SK-N-SH (cell line): ENCODE results near the gene SYT1. TPM values are rescaled to one million over a fixed set of nuclear protein-coding genes. Genes with fewer than 3 reads are reported as not detected.

Experiments used
- CTCF ChIA-PET: fragments of 300-600, 350-600 bp; formaldehyde crosslinking; extraction: SDS; loops from one replicate; lab custom pipeline; 2021; lab: Yijun Ruan, JAX
- POLR2A ChIA-PET: fragments of 350-600 bp; sonication (Branson Sonifier 250); formaldehyde crosslinking; extraction: SDS; loops from one replicate; lab custom pipeline; 2020; ENCODE audit warnings: antibody characterized with exemption, inconsistent platforms; lab: Yijun Ruan, JAX
- DNase-seq: peaks from one replicate; pipeline ENCODE4 v3.0.0; 2012
- H2AFZ ChIP-seq: fragments of 200-600 bp; sonication (generic); 2 replicates; pipeline ENCODE4 v1.8.1; 2016; ENCODE audit warnings: antibody characterized with exemption, mild to moderate bottlenecking, low read depth
- H3F3A ChIP-seq: fragments of 200-600 bp; sonication (generic); replicated peaks from 2 replicates; pipeline ENCODE3; 2016; ENCODE audit warnings: antibody characterized with exemption, mild to moderate bottlenecking; ENCODE audit not compliant: insufficient read depth
- H3K27ac ChIP-seq, 2 experiments: fragments of 200-500 bp in 1 of 2; fragments of 200-600 bp in 1 of 2; sonication (Bioruptor generic) in 1 of 2; sonication (generic), shearing (Covaris generic) in 1 of 2; 2 replicates each; pipeline versions ENCODE4 v1.5.1 to v1.6.1; 2014 to 2016; ENCODE audit warnings: low read depth in 2 of 2, inconsistent platforms in 1 of 2, low read length in 1 of 2, mild to moderate bottlenecking in 1 of 2, mixed read lengths in 1 of 2
- H3K27me3 ChIP-seq: fragments of 200-600 bp; sonication (generic), shearing (Covaris generic); 2 replicates; pipeline ENCODE4 v1.6.1; 2016; ENCODE audit warnings: mixed run types; ENCODE audit not compliant: insufficient read depth
- H3K36me3 ChIP-seq, 2 experiments: fragments of 200-500 bp in 1 of 2; fragments of 200-600 bp in 1 of 2; sonication (Bioruptor generic) in 1 of 2; sonication (generic) in 1 of 2; replicated peaks in 1 of 2; 2 replicates each; pipeline versions ENCODE3 to v1.5.1; 2014 to 2016; ENCODE audit warnings: low read length in 1 of 2, mild to moderate bottlenecking in 1 of 2; ENCODE audit not compliant: insufficient read depth in 2 of 2, control insufficient read depth in 1 of 2
- H3K4me1 ChIP-seq, 2 experiments: fragments of 200-500 bp in 1 of 2; fragments of 200-600 bp in 1 of 2; sonication (Bioruptor generic) in 1 of 2; sonication (generic), shearing (Covaris generic) in 1 of 2; 2 replicates each; pipeline versions ENCODE4 v1.5.1 to v1.6.1; 2014 to 2016; ENCODE audit warnings: low read depth in 1 of 2, low read length in 1 of 2, mixed run types in 1 of 2; ENCODE audit not compliant: insufficient read depth in 2 of 2, control insufficient read depth in 1 of 2
- H3K4me2 ChIP-seq: fragments of 200-600 bp; sonication (generic), shearing (Covaris generic); 2 replicates; pipeline ENCODE4 v1.6.1; 2017; ENCODE audit warnings: mixed run types
- H3K4me3 ChIP-seq, 2 experiments: fragments of 200-500 bp in 1 of 2; fragments of 200-600 bp in 1 of 2; sonication (Bioruptor generic) in 1 of 2; sonication (generic), shearing (Covaris generic) in 1 of 2; 2 replicates each; pipeline versions ENCODE4 v1.5.1 to v1.8.1; 2014 to 2016; ENCODE audit warnings: low read depth in 2 of 2, inconsistent platforms in 1 of 2, low read length in 1 of 2, mild to moderate bottlenecking in 1 of 2, mixed read lengths in 1 of 2, moderate library complexity in 1 of 2
- H3K79me2 ChIP-seq: fragments of 200-600 bp; sonication (generic); 2 replicates; pipeline ENCODE4 v1.8.1; 2017; ENCODE audit warnings: mild to moderate bottlenecking; ENCODE audit not compliant: insufficient read depth
- H3K9ac ChIP-seq: fragments of 200-600 bp; sonication (generic); 2 replicates; pipeline ENCODE4 v1.6.1; 2017; ENCODE audit warnings: mixed run types
- H3K9me2 ChIP-seq: fragments of 200-600 bp; sonication (generic); 2 replicates; pipeline ENCODE4 v1.6.1; 2017; ENCODE audit warnings: mixed run types
- H3K9me3 ChIP-seq: fragments of 200-600 bp; sonication (generic); 2 replicates; pipeline ENCODE4 v1.6.1; 2017; ENCODE audit warnings: mixed run types, mild to moderate bottlenecking, moderate library complexity
- H4K20me1 ChIP-seq: fragments of 200-600 bp; sonication (generic); 2 replicates; pipeline ENCODE4 v1.6.1; 2017; ENCODE audit warnings: mild to moderate bottlenecking, mixed run types; ENCODE audit not compliant: insufficient read depth
- ELF1 ChIP-seq: IDR thresholded peaks from 2 replicates; pipeline ENCODE4 v1.4.0; 2012
- EP300 ChIP-seq, 2 experiments: IDR thresholded peaks; 2 replicates each; pipeline versions ENCODE4 v1.4.0 to v1.6.1; 2012; ENCODE audit warnings: borderline replicate concordance in 1 of 2, low read depth in 1 of 2, low read length in 1 of 2
- FOSL2 ChIP-seq: IDR thresholded peaks from 2 replicates; pipeline ENCODE4 v1.4.0; 2012; ENCODE audit warnings: low read depth, mild to moderate bottlenecking, moderate library complexity, borderline replicate concordance
- FOXM1 ChIP-seq: IDR thresholded peaks from 2 replicates; pipeline ENCODE4 v1.4.0; 2012; ENCODE audit warnings: low read depth, mild to moderate bottlenecking
- IRF3 ChIP-seq: fragments of 150-350 bp; IDR thresholded peaks from 2 replicates; pipeline ENCODE4 v1.6.1; 2016; ENCODE audit warnings: mild to moderate bottlenecking, low read depth, low read length
- JUND ChIP-seq: IDR thresholded peaks from 2 replicates; pipeline ENCODE4 v1.4.0; 2012
- MEF2A ChIP-seq: IDR thresholded peaks from 2 replicates; pipeline ENCODE4 v1.4.0; 2012; ENCODE audit warnings: low read depth, borderline replicate concordance
- NFIC ChIP-seq: IDR thresholded peaks from 2 replicates; pipeline ENCODE4 v1.4.0; 2012; ENCODE audit warnings: borderline replicate concordance
- PBX3 ChIP-seq: IDR thresholded peaks from 2 replicates; pipeline ENCODE4; 2012
- POLR2AphosphoS5 ChIP-seq: IDR thresholded peaks from 2 replicates; pipeline ENCODE4 v1.6.1; 2012; ENCODE audit warnings: low read depth, low read length
- REST ChIP-seq: IDR thresholded peaks from 2 replicates; pipeline ENCODE4 v1.6.1; 2012; ENCODE audit warnings: mild to moderate bottlenecking, low read depth, low read length, moderate library complexity
- TAF1 ChIP-seq: IDR thresholded peaks from 2 replicates; pipeline ENCODE4 v1.6.1; 2012; ENCODE audit warnings: low read depth, mild to moderate bottlenecking, low read length, moderate library complexity, borderline replicate concordance
- TCF12 ChIP-seq: IDR thresholded peaks from 2 replicates; pipeline ENCODE4 v1.4.0; 2012
- TEAD4 ChIP-seq: IDR thresholded peaks from 2 replicates; pipeline ENCODE4 v1.4.0; 2012; ENCODE audit warnings: mild to moderate bottlenecking, borderline replicate concordance; ENCODE audit not compliant: insufficient read depth
- WGBS: methylation state at CpG from one replicate; pipeline ENCODE4 v1.1.6; 2017; ENCODE audit warnings: low lambda C conversion rate; 5-methylcytosine and 5-hydroxymethylcytosine counted together
- polyA plus RNA-seq, 3 experiments: library from polyadenylated mRNA; depleted of rRNA; stranded (reverse); fragments of >200 nt; gene quantifications; 2 replicates each; pipeline ENCODE4 v1.2.3, GENCODE V29; 2012

Gene SYT1
- polyA plus RNA-seq, 1 of the 3 experiments (the other 2 are of a cell fraction) = 12.7 TPM

DNA sequence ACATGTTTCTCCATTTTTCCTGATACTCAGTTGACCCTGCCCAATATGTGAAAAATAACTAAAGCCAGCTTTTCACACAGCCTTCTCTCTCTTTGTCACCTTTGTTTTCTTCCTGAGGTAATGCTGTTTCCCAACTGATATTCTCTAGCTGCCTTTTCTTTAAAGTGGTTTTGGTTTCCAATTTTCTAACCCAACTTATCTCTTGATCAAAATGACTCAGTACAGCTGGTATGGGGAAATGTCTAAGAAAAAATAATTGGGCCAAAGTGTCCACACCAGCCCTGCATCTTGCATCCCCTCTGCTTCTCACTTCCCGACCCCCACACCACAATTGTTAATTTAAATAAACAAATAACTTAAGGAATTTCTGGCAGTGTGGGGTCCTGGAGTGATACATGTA, 193.8 kb downstream of the SYT1 start:
- no peak overlapping the region for H3K9ac ChIP-seq
- peak; percentile 84 for TF ChIP-seq ELF1
- 0 out of 2 replicates have a peak, but pooled peaks have one; percentile 36 for TF ChIP-seq FOXM1
- 0 out of 2 replicates have a peak, but pooled peaks have one; percentile 12 for TF ChIP-seq POLR2AphosphoS5
- TF ChIP-seq MEF2A = no peak
- TF ChIP-seq JUND = peak; percentile 92
- peak in 1 of 2 experiments; percentile 63; a peak in 1 of 4 replicates for TF ChIP-seq EP300 (IDR thresholded peaks at IDR 0.05; ENCODE audit: borderline replicate concordance in 1 of 2, low read depth in 1 of 2, low read length in 1 of 2)
- TF ChIP-seq REST = no peak
- TF ChIP-seq TEAD4 = peak; percentile 67; the same call in 1 of the 2 replicates
- peak; percentile 75 for TF ChIP-seq TCF12
- TF ChIP-seq IRF3 = no peak
- peak; percentile 43; the same call in 1 of the 2 replicates for TF ChIP-seq NFIC
- TF ChIP-seq PBX3 = peak; percentile 62
- peak; percentile 81 for TF ChIP-seq FOSL2
- TF ChIP-seq TAF1 = no peak
- TF ChIP-seq, all 33 proteins: peak for 10
- POLR2A ChIA-PET = no interaction called here
- CTCF ChIA-PET = no interaction called here
- peak overlapping the region; percentile 31 for H3K4me2 ChIP-seq
- DNase-seq = no peak
- peaks cover 28% of the 10 kb centered on the region for H3F3A ChIP-seq
- no peaks in the 10 kb centered on the region for H3K9me3 ChIP-seq
- no peaks in the 10 kb centered on the region for H3K79me2 ChIP-seq
- peaks cover 0 to 59% of the 10 kb centered on the region in 2 experiments for H3K4me1 ChIP-seq
- H3K9me2 ChIP-seq = no peaks in the 10 kb centered on the region
- no peaks in the 10 kb centered on the region for H3K36me3 ChIP-seq
- H3K4me3 ChIP-seq = no peak overlapping the region
- H4K20me1 ChIP-seq = no peaks in the 10 kb centered on the region
- H3K27me3 ChIP-seq = no peaks in the 10 kb centered on the region
- no peak overlapping the region for H2AFZ ChIP-seq
- 21% methylated on average over 1 of the region's 1 CpG for WGBS
- H3K27ac ChIP-seq = peak overlapping the region; percentile 16 to 79; a peak in 3 of 4 replicates
